Upper lobe of left lung (tissue), 6 donors: ENCODE results near the gene RNF111. TPM values are rescaled to one million over a fixed set of nuclear protein-coding genes. Genes with fewer than 3 reads are reported as not detected.

Source experiments
- ATAC-seq, 2 donors: fragments of 200-7000 bp; cut with Tn5 transposase; one replicate each; pipeline ENCODE4 v1.9.1; 2022; ENCODE audit warnings: mild to moderate bottlenecking in 2 of 2, moderate library complexity in 2 of 2; ENCODE audit not compliant: low FRiP score in 2 of 2
- DNase-seq, 2 donors: peaks; one replicate each; pipeline ENCODE4 v3.0.0-alpha.2; 2019 to 2020
- H3K27ac ChIP-seq, 4 donors: fragments of 200-600 bp; sonication (generic); one replicate each; pipeline ENCODE4 v1.5.1; 2016 to 2019
- H3K27me3 ChIP-seq, 4 donors: fragments of 200-600 bp; sonication (generic); one replicate each; pipeline ENCODE4 v1.5.1; 2017 to 2019
- H3K36me3 ChIP-seq, 4 donors: fragments of 200-600 bp; sonication (generic); one replicate each; pipeline ENCODE4 v1.5.1; 2016 to 2019
- H3K4me1 ChIP-seq, 4 donors: fragments of 200-600 bp; sonication (generic); one replicate each; pipeline ENCODE4 v1.5.1; 2018 to 2019
- H3K4me3 ChIP-seq, 4 donors: fragments of 200-600 bp; sonication (generic); one replicate each; pipeline ENCODE4 v1.5.1; 2017 to 2019; ENCODE audit warnings: mild to moderate bottlenecking in 2 of 4, moderate library complexity in 1 of 4
- H3K9me3 ChIP-seq, 4 donors: fragments of 200-600 bp; sonication (generic); one replicate each; pipeline ENCODE4 v1.5.1; 2018 to 2019
- EP300 ChIP-seq, 4 donors: sonication (generic); formaldehyde crosslinking; IDR thresholded peaks; one replicate each; pipeline ENCODE4 v1.5.1; 2017; ENCODE audit warnings: antibody characterized with exemption in 4 of 4, control low read depth in 2 of 4
- POLR2A ChIP-seq, 4 donors: fragments of 450-650 bp; IDR thresholded peaks; one replicate each; pipeline ENCODE4 v1.5.1; 2016 to 2017; ENCODE audit warnings: antibody characterized with exemption in 4 of 4, mild to moderate bottlenecking in 2 of 4
- POLR2AphosphoS5 ChIP-seq, 2 donors: sonication (generic); formaldehyde crosslinking; IDR thresholded peaks; one replicate each; pipeline ENCODE4 v1.5.1; 2017; ENCODE audit warnings: antibody characterized with exemption in 2 of 2
- WGBS, 2 donors: methylation state at CpG; one replicate each; pipeline ENCODE4 v1.1.5; 2017 to 2018; 5-methylcytosine and 5-hydroxymethylcytosine counted together
- total RNA-seq, 6 donors: library from RNA; depleted of rRNA in 4 of 6; stranded (reverse); fragments of >200 nt in 4 of 6; gene quantifications; one replicate each; pipeline versions ENCODE4 v1.1.0 to v1.2.1, GENCODE V29; 2016 to 2021
- TF ChIP-seq, protein P1 (sequence below), 6 experiments: fragments of 450-650 bp in 4 of 6; fragments of 200-600 bp in 2 of 6; sonication (generic) in 2 of 6; IDR thresholded peaks; one replicate each; pipeline ENCODE4 v1.5.1; 2016 to 2019; ENCODE audit warnings: antibody characterized with exemption in 6 of 6
- donor health status: DM: no; HTN: no; CAD: no; lungs with moderate emphysema.
- donor health status: DM: no; HTN: yes; CAD: no; lungs with severe emphysema.

The RNF111 gene
- total RNA-seq, 6 donors from 2014 or later, result 16.3 to 41.6 (median 31.8) TPM

GRCh38 chr15:58966698-58967097 is 20.8 kb upstream of the RNF111 start:
- no peak overlapping the region for H3K27ac ChIP-seq
- no peak for ATAC-seq
- WGBS, 2 donors, result 83 to 88% methylated on average over 3 of the region's 3 CpGs

GRCh38 chr15:58967479-58967878 is 20.0 kb upstream of the RNF111 start:
- 83 to 94% methylated on average over 2 of the region's 2 CpGs for WGBS, 2 donors
- ATAC-seq (no peak), DNase-seq (no peak)
- Histone ChIP-seq H3K4me1 (no peaks in the 10 kb centered on the region), H3K27ac (no peak overlapping the region), H3K4me3 (no peak overlapping the region), H3K36me3 (no peaks in the 10 kb centered on the region), H3K9me3 (no peaks in the 10 kb centered on the region), H3K27me3 (no peaks in the 10 kb centered on the region)
- TF ChIP-seq POLR2AphosphoS5 (IDR thresholded peaks at IDR 0.05) (no peak), POLR2A (IDR thresholded peaks at IDR 0.05) (no peak), EP300 (IDR thresholded peaks at IDR 0.05) (no peak)
- TF ChIP-seq, protein P1, sequence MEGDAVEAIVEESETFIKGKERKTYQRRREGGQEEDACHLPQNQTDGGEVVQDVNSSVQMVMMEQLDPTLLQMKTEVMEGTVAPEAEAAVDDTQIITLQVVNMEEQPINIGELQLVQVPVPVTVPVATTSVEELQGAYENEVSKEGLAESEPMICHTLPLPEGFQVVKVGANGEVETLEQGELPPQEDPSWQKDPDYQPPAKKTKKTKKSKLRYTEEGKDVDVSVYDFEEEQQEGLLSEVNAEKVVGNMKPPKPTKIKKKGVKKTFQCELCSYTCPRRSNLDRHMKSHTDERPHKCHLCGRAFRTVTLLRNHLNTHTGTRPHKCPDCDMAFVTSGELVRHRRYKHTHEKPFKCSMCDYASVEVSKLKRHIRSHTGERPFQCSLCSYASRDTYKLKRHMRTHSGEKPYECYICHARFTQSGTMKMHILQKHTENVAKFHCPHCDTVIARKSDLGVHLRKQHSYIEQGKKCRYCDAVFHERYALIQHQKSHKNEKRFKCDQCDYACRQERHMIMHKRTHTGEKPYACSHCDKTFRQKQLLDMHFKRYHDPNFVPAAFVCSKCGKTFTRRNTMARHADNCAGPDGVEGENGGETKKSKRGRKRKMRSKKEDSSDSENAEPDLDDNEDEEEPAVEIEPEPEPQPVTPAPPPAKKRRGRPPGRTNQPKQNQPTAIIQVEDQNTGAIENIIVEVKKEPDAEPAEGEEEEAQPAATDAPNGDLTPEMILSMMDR (IDR thresholded peaks at IDR 0.05), result no peak

More at GRCh38 chr15:58966698-58967097, 20.8 kb upstream of the RNF111 start:
- Histone ChIP-seq H3K4me1 (no peaks in the 10 kb centered on the region), H3K4me3 (no peak overlapping the region), H3K27me3 (no peaks in the 10 kb centered on the region), H3K36me3 (no peaks in the 10 kb centered on the region), H3K9me3 (no peaks in the 10 kb centered on the region)
- no peak for DNase-seq
- TF ChIP-seq POLR2AphosphoS5 (IDR thresholded peaks at IDR 0.05), result no peak
- no peak for TF ChIP-seq POLR2A (IDR thresholded peaks at IDR 0.05)
- TF ChIP-seq, protein P1 (IDR thresholded peaks at IDR 0.05), result no peak

- TF ChIP-seq EP300 (IDR thresholded peaks at IDR 0.05) (no peak), POLR2A (IDR thresholded peaks at IDR 0.05) (no peak), POLR2AphosphoS5 (IDR thresholded peaks at IDR 0.05) (no peak)
- TF ChIP-seq, protein P1 (IDR thresholded peaks at IDR 0.05), result no peak
- Histone ChIP-seq H3K27ac (no peak overlapping the region), H3K4me1 (peaks cover 10 to 23% (median 18%) of the 10 kb centered on the region in 4 donors), H3K9me3 (no peaks in the 10 kb centered on the region), H3K4me3 (no peak overlapping the region), H3K27me3 (no peaks in the 10 kb centered on the region), H3K36me3 (no peaks in the 10 kb centered on the region)
- ATAC-seq (no peak), DNase-seq (no peak)
Observed at GRCh38 chr15:58977887-58978286, 9.6 kb upstream of the RNF111 start.

DNA sequence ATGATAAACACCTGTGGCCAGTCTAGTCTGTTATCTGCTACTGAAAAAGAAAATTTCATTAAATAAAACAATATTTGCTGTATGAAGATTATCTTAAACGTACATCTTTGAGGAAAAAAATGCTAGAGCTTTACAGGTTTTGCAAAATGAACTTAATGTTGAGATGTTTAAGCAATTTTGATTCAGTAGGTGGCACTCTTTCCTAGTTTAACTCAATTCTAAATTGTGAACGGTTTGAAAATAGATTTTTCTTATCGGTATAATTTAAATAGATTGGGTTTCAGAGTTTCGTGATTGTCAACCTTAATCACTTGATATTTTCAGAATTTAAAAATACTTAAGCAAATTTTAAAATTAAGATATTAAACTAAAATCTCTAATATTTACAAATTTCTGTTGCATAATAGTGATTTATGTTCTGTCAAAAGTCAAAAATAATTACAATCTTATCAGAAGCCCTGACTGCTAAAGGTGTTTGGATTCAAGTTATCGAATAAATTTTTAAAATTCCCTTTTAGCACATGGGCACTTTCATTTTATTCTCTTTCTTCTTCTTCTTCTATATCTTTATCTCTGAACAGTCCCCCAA is 7.0 kb upstream of the RNF111 start:
- peaks cover 6 to 23% (median 18%) of the 10 kb centered on the region in 4 donors for H3K4me1 ChIP-seq
- no peaks in the 10 kb centered on the region for H3K36me3 ChIP-seq
- TF ChIP-seq, protein P1 (IDR thresholded peaks at IDR 0.05), result peak in 5 of 6 experiments; percentile 29 to 54 (median 44)
- TF ChIP-seq POLR2AphosphoS5 (IDR thresholded peaks at IDR 0.05), result no peak
- H3K9me3 ChIP-seq, result no peaks in the 10 kb centered on the region
- H3K4me3 ChIP-seq, result no peak overlapping the region
- no peak overlapping the region for H3K27ac ChIP-seq
- H3K27me3 ChIP-seq, result no peaks in the 10 kb centered on the region
- WGBS, 2 donors, result 4% methylated on average over 5 of the region's 5 CpGs
- ATAC-seq (peak in 1 of 2 donors; percentile 71), DNase-seq (no peak)

DNA sequence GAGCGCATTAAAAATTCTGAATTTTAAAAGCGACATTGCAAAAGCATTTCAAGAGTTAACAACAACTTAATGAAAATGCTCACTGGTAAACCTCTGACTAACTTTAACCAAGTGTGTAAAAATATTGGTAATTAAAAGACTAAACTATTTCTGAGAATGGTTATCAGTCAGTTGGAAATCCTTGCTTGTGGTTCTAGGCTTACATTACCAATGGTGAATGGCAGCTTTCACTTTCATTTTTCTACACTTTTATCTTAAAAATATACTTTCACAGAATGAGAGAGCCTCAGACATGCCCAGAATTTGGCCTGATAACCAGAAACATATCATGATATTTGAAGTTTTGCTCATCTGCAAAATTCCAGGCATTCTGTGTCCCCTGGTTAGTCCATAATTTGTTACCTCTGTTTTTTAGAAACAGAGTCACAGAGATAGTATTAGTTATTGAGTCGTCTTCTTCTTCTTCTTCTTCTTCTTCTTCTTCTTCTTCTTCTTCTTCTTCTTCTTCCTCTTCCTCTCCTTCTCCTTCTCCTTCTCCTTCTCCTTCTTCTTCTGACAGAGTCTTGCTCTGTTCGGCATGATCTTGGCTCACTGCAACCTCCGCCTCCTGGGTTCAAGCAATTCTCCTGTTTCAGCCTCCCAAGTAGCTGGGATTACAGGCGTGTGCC is 5.5 kb upstream of the RNF111 start:
- no peak overlapping the region for H3K4me3 ChIP-seq
- ATAC-seq, result no peak
- no peaks in the 10 kb centered on the region for H3K9me3 ChIP-seq
- H3K27me3 ChIP-seq, result no peaks in the 10 kb centered on the region
- TF ChIP-seq, protein P1 (IDR thresholded peaks at IDR 0.05), result no peak
- TF ChIP-seq POLR2A (IDR thresholded peaks at IDR 0.05) (no peak), POLR2AphosphoS5 (IDR thresholded peaks at IDR 0.05) (no peak), EP300 (IDR thresholded peaks at IDR 0.05) (no peak)
- 74 to 87% methylated on average over 5 to 6 of the region's 6 CpGs for WGBS, 2 donors
- H3K27ac ChIP-seq, result peak overlapping the region in 1 of 4 donors; percentile 2
- DNase-seq, result no peak
- H3K36me3 ChIP-seq, result no peaks in the 10 kb centered on the region
- peaks cover 3 to 16% (median 15%) of the 10 kb centered on the region in 4 donors for H3K4me1 ChIP-seq
